COR-L47 (cell line): ENCODE results near the gene NFE2L2.
"Not testable (repeated sequence)": the region's sequence is repeated elsewhere in the genome, so short reads cannot be mapped to it uniquely, and the experiment has no call there.

ENCODE experiments used
- DNase-seq: peaks from one replicate; lab custom pipeline; 2025; lab: John Stamatoyannopoulos, UW

The NFE2L2 gene

GRCh38 chr2:177264693-177265587 is at the start of gene NFE2L2:
TSS of gene NFE2L2 (minus strand) at chr2:177264727. CDS start at chr2:177264576, 151 bp downstream.
- peak; percentile 81 for DNase-seq

- no peak for DNase-seq
Measured at GRCh38 chr2:177314194-177314593, 49.7 kb upstream of the NFE2L2 start.

- no peak for DNase-seq
Measured at GRCh38 chr2:177313162-177313781, 48.7 kb upstream of the NFE2L2 start.

- no peak for DNase-seq
Measured at GRCh38 chr2:177312562-177312961, 48.0 kb upstream of the NFE2L2 start.

DNA sequence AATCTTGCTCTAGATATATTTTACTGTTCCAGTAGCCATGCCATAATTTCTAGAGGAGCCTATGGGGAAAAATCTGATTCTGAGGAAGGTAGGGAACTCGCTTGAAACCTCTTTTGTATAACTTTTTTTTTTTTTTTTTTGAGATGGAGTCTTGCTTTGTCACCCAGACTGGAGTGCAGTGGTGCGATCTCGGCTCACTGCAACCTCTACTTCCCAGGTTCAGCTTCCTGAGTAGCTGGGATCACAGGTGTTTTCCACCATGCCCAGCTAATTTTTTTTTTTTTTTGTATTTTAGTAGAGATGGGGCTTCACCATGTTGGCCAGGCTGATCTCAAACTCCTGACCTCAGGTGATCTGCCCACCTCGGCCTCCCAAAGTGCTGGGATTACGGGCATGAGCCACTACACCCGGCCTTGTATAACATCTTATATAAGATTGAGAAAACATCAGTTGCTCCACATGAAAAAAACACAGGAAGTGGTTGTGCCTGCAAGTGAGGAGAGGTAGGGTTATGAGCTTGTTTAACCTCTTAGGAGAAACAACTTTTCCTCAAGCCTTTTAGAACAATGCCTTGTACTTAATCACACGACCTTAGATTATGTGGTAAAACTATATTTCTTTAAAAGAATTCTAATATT is 45.3 kb upstream of the NFE2L2 start:
- not testable (repeated sequence) for DNase-seq

DNA sequence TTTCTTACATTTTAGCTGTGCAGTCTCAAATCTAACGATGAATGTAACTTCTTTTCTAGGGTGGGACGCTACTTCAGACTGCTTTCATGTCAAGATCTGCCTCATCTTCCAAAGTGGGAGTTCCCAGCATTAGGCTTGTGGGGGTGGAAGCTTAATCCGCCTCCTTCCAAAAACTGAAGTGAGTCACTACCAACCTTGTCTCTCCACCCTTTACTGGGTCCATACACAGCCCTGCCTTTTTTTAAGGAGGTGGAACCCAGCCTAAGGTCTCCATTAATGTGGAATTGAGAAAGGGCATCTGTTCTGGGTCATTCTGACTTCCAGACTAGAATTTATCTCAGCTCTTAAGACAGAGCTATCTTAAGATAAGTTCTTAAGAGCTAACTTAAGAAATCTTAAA is 42.0 kb upstream of the NFE2L2 start:
- no peak for DNase-seq

- no peak for DNase-seq
Measured at GRCh38 chr2:177303939-177304338, 39.4 kb upstream of the NFE2L2 start.

- no peak for DNase-seq
Measured at GRCh38 chr2:177302552-177302951, 38.0 kb upstream of the NFE2L2 start.

DNA sequence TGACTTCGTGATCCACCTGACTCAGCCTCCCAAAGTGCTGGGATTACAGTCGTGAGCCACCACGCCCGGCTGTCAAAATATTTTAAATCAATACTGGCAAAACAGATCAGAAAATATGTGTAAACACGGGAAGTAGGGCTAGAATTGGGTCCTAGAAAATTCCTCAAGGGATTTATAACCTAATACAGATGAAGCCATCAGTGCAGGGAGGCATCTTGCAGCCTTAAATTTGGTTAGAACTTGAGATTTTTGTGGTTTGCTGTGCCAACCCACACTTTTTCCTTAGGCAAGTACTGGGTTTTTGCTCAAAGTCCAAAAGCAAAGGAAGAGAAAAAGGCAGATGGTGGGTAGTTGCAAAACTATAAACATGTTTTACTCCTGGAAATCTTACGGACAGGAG is 33.7 kb upstream of the NFE2L2 start:
- DNase-seq = no peak

DNA sequence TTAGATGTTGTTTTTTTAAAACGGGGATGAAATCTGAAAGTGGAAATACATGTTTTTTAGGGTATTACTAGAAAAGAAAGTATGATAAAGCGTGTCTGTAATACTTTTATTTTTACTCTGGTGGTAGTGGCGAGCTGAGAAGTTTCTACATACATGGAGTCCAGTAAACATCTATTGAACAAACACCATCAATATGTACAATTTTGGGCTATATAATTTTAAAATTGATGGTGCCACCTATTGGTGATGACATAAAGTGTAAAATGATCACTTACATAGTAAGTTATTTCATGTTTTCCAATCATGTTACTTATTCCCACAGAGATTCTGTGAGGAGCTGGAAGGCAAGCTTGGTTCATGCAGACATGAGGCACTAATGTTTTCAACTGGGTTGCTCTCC is 31.5 kb upstream of the NFE2L2 start:
- DNase-seq = peak; percentile 6

DNA sequence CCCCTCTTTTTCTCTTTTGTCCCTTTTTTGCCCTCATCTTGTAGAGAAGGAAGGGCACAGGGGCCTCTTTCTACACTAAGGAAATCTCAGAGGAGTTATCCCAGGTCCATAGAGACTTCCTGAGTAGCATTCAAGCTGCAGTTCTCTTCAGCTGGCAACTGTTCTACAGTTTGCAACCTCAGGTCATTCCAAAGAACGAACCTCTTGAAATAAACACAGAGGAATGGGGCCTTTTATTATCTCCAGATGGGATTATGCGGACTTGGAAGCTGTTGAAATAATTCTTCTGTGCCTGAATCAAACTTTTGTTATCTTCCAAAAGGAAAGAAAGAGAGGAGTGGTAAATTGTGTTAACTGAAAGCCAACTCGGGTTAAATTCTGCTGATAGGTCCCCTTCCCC is 31.0 kb upstream of the NFE2L2 start:
- no peak for DNase-seq

- DNase-seq = no peak
Measured at GRCh38 chr2:177291701-177292100, 27.2 kb upstream of the NFE2L2 start.

- DNase-seq = no peak
Measured at GRCh38 chr2:177289824-177290628, 25.5 kb upstream of the NFE2L2 start.

GRCh38 chr2:177287814-177288213 is 23.3 kb upstream of the NFE2L2 start:
- no peak for DNase-seq

DNA sequence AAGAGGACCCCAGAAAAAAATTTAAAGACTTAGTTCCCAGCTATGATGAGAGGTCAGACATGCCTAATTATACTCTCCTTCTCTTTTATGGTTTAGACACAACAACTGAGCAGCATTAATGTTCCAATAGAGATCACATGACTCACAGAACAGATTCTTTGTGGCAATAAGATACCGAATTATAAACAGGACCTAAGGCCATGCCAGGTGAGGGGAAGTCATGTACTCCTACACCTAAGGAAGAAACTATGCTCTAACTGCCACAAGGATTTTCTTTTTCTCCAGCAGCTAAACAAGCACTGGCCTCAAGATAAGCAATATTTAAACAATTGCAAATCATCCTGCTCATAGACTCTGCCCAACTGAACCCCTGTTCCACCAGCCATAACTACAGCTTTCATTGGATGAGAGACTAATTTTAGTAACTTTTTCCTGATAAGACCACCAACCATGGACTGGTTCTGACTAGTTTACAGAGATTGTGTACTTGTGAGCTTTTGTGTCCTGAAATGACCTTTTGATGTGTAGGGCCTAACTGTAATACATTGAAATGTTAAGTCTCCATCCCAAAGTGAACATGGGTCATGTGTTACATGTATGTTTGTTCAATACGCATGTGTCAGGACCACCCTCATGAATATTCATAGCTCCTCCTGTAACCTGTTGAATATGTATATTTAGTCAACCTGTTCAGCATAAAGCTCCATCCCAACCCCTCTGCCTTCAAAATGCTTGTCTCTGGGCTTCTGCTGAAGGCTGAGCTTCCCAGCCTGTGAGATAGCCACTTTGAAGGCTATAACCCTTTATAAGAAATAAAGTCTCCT is 21.6 kb upstream of the NFE2L2 start:
- no peak for DNase-seq

GRCh38 chr2:177284531-177284930 is 20.0 kb upstream of the NFE2L2 start:
- DNase-seq = no peak

DNA sequence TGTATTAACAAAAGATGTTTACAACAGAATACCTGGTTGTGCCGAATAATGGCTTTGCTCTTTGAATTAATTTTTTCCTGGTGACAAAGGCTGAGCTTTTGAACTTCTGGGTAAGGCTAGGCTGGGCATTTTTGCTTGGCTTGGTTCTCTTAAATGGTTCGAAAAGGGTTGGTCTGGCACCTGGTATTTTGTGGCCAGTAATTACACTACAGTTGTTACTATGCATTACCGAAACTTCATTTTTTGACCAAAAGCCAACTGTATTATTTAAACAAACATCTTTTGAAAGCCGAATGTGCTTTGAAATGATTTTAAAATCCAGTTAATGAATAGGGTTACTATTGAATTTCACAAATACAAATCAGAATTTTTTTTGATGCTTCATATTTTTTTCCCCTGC is 19.4 kb upstream of the NFE2L2 start:
- DNase-seq = peak; percentile 42

DNA sequence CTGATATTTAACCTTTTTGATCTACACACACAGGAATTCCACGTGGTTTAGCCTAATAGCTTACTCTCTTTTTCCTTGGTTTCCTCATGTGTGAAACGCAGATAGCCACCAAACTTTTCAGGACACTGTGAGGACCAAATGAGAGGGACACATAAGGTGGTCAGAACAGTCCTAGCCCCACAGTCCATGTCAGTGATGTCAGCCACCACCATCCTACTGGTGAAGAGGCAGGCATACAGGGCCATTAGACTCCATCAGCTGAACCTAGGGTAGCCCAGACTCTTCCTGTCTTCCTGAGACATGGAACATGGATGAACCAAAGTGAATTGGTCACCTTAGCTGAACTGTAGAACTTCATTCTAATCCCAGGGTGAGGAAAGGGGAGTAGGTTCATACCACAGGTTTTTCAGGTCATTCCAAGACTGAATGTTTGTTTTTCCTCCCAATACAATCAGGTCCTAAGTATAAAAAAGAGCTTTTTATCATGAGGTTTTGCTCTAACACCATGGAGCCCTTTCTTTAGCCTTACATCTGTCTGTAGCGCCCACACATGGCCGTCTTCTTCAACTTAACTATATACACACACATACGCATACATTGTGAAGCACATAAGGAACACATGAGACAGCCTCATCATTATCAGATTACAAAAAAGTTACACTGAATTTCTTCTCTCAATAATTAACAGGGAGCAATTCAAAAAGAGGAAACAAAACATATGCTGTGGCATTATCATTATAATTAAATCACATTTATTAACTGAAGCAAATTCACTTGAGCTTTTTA is 18.5 kb upstream of the NFE2L2 start:
- no peak for DNase-seq

GRCh38 chr2:177282181-177282641 is 17.7 kb upstream of the NFE2L2 start:
- DNase-seq = no peak
